HG03045 (cell line): ENCODE measurements around the gene DMD.
A peak's percentile ranks its signal among the peaks of the same experiment; 100 is the strongest.

ENCODE experiments used
- ATAC-seq: cut with Tn5 transposase; IDR thresholded peaks from one replicate; pipeline ENCODE4 v1.9.1; 2021; ENCODE audit warnings: mild to moderate bottlenecking, moderate library complexity; ENCODE audit not compliant: unreplicated experiment

DMD gene

GRCh38 chrX:31268359-31268758 is 1943.0 kb downstream of the DMD start:
- no peak for ATAC-seq

GRCh38 chrX:31266203-31267076 is 1944.9 kb downstream of the DMD start:
- ATAC-seq, result peak; percentile 94

- ATAC-seq, result no peak
These were observed 1946.0 kb downstream of the DMD start for GRCh38 chrX:31265383-31265782.

- ATAC-seq, result no peak
These were observed 1951.0 kb downstream of the DMD start for GRCh38 chrX:31260351-31260750.

GRCh38 chrX:31258166-31258565 is 1953.2 kb downstream of the DMD start:
- no peak for ATAC-seq

GRCh38 chrX:31255310-31256033 is 1955.9 kb downstream of the DMD start:
- no peak for ATAC-seq

GRCh38 chrX:31252133-31252532 is 1959.2 kb downstream of the DMD start:
- no peak for ATAC-seq

GRCh38 chrX:31251336-31251735 is 1960.0 kb downstream of the DMD start:
- ATAC-seq, result no peak

- peak; percentile 57 for ATAC-seq
These were observed 1965.6 kb downstream of the DMD start for GRCh38 chrX:31245714-31246113.

- no peak for ATAC-seq
These were observed 1967.5 kb downstream of the DMD start for GRCh38 chrX:31243804-31244203.

- no peak for ATAC-seq
These were observed 1970.4 kb downstream of the DMD start for GRCh38 chrX:31240982-31241381.

- ATAC-seq, result peak; percentile 55
These were observed 1974.2 kb downstream of the DMD start for GRCh38 chrX:31237189-31237588.

- ATAC-seq, result peak; percentile 67
These were observed 1975.1 kb downstream of the DMD start for GRCh38 chrX:31236231-31236630.

- no peak for ATAC-seq
These were observed 1977.3 kb downstream of the DMD start for GRCh38 chrX:31233941-31234496.

- ATAC-seq, result no peak
These were observed 1978.8 kb downstream of the DMD start for GRCh38 chrX:31232506-31232905.

GRCh38 chrX:31228909-31229308 is 1982.4 kb downstream of the DMD start:
- ATAC-seq, result peak; percentile 83

- peak; percentile 21 for ATAC-seq
These were observed 1982.9 kb downstream of the DMD start for GRCh38 chrX:31228415-31228832.

- ATAC-seq, result no peak
These were observed 1984.1 kb downstream of the DMD start for GRCh38 chrX:31227250-31227649.

- no peak for ATAC-seq
These were observed 1985.5 kb downstream of the DMD start for GRCh38 chrX:31225819-31226218.

GRCh38 chrX:31224381-31225012 is 1986.9 kb downstream of the DMD start:
- no peak for ATAC-seq

GRCh38 chrX:31223817-31224216 is 1987.5 kb downstream of the DMD start:
- ATAC-seq, result peak; percentile 74
